ENCODE data around the gene NADK.

GRCh38 chr1:1826356-1827088, 48.3 kb upstream of the NADK start:
- no peak for TF ChIP-seq EZH2 (IDR thresholded peaks at IDR 0.05; ENCODE audit: insufficient read depth, poor library complexity, severe bottlenecking)
- TF ChIP-seq EZH2phosphoT487 (IDR thresholded peaks at IDR 0.05; ENCODE audit: insufficient read depth, low read depth) = no peak
